GM10847 (cell line): Measurements from ENCODE around the gene OR1J4.

Experiments
- POLR2A ChIP-seq: IDR thresholded peaks from 2 replicates; pipeline ENCODE4 v1.6.1; 2011; ENCODE audit not compliant: insufficient read length; ENCODE audit errors: extremely low read depth

OR1J4 gene, protein sequence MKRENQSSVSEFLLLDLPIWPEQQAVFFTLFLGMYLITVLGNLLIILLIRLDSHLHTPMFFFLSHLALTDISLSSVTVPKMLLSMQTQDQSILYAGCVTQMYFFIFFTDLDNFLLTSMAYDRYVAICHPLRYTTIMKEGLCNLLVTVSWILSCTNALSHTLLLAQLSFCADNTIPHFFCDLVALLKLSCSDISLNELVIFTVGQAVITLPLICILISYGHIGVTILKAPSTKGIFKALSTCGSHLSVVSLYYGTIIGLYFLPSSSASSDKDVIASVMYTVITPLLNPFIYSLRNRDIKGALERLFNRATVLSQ

DNA sequence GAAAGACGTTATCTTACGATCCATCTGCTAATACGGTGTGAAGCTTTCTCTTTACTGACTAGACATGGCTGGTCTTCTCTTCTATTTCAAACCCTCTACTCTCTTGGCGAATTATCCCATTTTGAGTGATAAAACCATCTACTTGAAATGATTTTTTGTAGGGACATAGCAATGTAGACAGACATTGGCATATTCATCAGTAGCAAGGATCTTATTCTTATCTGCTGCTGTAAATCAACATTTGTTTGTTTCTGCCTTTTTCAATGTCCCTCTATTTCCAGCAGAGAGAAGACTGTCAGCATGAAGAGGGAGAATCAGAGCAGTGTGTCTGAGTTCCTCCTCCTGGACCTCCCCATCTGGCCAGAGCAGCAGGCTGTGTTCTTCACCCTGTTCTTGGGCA, at the start of gene OR1J4:
Gene OR1J4, plus strand, starts transcription at position 301 of the 400 bp plus-strand sequence. Its CDS starts 0 bp downstream, at position 301.
- TF ChIP-seq POLR2A = no peak

DNA sequence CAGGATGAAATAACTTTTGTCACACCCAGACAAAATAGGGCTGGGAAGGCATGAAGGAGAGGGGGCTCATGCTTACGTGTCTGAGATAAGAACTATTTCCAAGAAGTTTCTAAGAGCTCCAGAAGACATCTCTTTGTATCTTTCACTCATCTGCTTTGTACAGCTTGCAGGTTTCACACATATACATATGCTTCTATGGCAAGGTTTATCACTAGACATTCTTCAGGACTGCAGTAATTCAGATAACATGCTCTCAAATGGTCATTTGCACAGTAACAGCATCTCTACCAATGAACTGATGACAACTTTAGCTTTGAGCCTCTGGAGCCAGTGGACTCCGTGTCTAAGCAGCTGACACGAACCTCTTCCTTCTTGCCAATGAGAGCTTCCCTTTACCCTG, 44.4 kb upstream of the OR1J4 start:
- no peak for TF ChIP-seq POLR2A

DNA sequence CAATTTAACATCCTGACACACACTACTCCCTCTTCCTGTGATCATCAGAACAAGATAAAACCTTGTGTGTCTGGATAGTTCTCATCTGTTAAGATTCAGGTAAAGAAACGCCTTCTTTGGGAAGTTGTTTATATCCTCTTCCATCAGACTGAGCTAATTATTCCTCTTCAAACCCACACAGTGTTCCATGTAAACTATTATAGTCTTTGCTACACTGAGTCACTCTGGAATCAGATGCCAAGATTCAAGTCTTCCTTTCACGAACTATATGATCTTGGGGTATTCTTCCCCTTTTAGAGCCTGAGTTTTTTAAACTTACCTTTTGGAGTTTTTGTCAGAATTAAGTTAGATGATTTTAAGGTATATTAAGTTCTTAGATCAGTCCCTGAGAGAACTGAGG, 43.2 kb upstream of the OR1J4 start:
- no peak for TF ChIP-seq POLR2A

DNA sequence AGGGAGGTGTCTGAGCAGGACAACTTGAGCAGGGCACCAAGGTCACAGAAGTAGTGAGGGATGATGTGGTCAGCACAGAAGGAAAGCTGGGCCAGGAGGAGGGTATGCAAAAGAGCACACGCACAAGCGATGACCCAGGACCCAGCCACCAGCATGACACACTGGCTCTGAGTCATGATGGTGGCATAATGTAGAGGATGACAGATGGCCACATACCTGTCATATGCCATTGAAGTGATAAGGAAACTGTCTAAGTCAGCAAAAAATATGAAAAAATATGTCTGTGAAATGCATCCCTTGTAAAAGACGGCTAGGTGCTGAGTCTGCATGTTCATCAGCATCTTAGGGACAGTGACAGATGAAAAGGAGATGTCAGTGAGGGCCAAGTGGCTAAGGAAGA, 41.6 kb upstream of the OR1J4 start:
- TF ChIP-seq POLR2A = no peak

DNA sequence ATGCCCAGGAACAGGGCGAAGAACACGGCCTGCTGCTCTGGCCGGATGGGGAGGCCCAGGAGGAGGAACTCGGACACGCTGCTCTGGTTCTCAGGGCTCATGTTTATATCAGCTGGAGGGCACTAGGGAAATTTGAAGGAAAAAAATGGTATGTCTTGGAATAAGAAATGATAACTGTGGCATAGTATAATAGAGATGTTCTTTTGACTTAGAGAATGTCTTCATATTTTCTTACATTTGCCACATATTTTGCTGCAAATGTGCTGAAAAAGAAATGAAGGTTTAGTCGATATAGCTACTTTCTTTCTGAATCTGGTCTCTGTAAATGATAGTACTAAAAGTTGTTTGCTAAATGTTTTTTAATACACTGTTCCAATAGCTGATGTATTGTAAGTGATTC, 41.1 kb upstream of the OR1J4 start, which contains the start of gene OR1J1:
Gene OR1J1, minus strand, starts transcription at position 101 of the 400 bp plus-strand sequence. Its CDS starts 0 bp downstream, at position 101.
- no peak for TF ChIP-seq POLR2A

DNA sequence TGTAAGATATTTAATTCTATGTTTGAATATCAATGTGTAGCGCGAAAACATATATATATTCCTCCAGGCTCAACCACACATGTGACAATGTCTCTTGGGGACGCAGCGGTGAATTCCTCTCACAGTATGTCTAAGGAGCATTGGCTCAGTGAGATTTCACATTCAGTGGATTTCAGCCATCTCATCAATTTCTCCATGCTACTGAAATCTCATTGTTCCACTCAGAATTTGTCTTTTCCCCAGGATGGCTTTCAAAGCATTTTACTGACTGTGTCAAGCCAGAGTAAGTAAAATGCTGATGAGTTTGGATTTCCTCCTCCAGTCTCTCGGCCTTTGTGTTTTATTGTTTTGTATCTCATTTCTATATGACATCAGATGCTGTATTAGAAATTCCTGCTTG, 39.9 kb upstream of the OR1J4 start:
- no peak for TF ChIP-seq POLR2A

DNA sequence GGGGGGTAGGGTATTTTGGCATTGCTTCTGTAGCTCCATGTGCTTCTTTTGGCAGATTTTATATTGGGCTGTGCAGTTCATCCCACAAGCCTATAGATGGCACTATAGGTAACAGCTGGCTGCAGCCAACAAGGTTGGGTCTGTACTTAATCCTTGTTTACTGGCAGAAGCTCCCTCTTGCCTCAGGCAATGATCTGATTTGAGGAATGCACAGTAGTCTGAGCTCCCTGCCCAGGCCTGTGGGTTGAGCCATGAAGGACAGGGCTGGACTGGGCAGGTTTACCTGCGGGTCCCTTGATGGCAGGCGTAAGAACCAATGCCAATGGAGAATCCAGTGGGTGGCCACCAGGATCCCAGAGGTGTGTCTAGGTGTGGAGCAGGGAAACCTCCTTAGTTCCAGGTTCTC, 20.1 kb upstream of the OR1J4 start:
- no peak for TF ChIP-seq POLR2A

DNA sequence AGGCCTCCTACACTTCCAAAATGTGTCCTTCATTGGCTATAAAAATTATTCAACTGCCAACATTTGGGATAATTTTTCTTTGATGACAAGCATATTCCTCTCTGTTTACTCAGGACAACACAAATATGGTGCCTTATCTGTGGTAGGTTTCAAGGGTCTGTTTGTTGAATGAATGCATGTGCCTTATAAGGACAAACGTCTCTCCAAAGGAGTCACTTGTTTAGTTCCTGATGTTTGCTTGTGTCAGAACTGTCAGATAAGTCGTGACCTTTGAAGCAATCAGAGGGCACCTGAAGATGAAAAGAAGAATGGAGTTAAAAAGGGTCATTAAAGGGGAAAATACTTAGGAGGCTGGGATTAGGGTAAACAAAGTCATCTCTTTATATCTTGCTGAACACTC, 12.0 kb upstream of the OR1J4 start:
- TF ChIP-seq POLR2A = no peak

DNA sequence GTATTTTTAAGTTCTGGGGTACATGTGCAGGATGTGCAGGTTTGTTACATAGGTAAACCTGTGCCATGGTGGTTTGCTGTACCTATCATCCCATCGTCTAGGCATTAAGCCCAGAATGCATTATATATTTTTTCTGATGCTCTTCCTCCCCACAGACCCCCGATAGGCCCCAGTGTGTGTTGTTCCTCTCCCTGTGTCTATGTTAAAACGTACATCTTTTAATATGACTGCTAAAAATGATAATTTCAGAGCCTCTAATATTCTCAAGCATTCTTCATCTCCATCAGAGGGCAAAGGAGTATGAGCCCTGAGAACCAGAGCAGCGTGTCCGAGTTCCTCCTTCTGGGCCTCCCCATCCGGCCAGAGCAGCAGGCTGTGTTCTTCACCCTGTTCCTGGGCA, 8.4 kb upstream of the OR1J4 start, which contains the start of gene OR1J2:
Gene OR1J2, plus strand, starts transcription at position 301 of the 400 bp plus-strand sequence. Its CDS starts 0 bp downstream, at position 301.
- no peak for TF ChIP-seq POLR2A

DNA sequence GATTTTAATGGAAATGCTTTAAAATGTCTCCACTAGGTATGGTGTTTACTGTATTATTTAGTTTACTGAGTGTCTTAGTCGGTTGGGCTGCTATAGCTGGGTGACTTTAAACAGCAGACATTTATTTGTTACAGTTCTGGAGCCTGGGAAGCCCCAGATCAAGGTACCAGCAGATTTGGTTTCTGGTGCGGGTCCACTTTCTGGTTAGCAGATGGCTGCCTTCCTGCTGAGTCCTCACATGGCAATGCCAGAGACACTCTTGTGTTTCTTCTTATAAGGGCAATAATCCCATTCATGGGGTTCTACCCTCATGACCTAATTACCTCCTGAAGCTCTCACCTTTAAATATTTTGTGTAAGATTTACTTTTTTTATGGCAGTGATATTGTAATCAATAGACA, 715 bp upstream of the OR1J4 start:
- TF ChIP-seq POLR2A = no peak

DNA sequence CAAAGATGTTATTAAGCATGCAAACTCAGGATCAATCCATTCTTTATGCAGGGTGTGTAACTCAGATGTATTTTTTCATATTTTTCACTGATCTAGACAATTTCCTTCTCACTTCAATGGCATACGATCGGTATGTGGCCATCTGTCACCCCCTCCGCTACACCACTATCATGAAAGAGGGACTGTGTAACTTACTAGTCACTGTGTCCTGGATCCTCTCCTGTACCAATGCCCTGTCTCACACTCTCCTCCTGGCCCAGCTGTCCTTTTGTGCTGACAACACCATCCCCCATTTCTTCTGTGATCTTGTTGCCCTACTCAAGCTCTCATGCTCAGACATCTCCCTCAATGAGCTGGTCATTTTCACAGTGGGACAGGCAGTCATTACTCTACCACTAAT, 435 bp downstream of the OR1J4 start:
- TF ChIP-seq POLR2A = no peak

DNA sequence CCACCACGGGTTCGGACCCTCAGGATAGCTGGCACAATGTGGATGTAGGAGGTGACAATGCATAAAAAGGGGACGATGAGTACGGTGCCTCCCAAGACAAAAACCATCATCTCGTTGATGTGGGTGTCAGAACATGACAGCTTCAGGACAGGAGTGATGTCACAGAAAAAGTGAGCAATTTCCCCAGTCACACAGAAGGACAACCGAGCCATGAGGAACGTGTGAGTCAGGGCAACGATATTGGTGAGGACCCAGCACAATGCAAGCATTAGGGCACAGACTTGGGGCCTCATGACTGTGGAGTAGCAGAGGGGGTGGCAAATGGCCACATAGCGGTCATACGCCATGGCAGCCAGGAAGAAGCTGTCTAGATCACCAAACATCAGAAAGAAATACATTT, 7.7 kb downstream of the OR1J4 start:
- TF ChIP-seq POLR2A = no peak

DNA sequence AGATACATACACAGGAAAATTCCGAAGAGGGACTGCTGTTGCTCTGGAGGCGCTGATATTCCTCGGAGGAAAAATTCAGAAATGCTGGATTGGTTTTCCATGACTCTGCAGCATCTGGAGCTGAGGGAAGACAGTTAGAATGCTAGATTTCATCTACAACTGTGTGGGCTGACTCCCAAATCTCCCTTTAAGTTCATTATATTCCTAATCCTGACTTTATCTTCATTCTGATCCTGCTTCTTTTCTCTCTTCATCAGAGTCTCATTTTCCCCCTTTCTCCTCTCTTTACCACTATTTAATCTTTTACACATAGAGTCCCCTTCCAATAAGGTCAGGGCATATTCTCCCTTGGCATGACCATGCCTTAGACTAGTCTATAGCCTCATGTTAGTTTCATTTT, 8.3 kb downstream of the OR1J4 start, which contains the start of gene OR1N1:
Gene OR1N1, minus strand, starts transcription at position 101 of the 400 bp plus-strand sequence. Its CDS starts 0 bp downstream, at position 101.
- no peak for TF ChIP-seq POLR2A

DNA sequence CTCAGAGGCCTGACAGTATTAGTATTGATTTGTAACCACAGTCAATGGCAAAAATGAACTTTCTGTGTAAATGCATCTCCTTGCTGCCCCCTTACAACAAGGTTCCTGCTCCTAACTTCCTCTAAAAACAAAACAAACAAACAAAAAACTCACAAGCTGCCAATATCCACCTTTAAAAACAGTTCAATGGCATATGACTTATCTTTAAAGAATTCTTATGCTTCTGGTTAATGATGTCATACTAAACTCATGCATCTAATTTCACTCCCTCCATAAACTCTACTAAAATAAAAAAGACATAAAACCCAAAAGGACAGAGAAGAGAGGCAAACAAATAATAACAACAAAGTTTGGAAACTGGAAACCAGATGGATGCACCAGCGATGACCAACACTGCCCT, 17.2 kb downstream of the OR1J4 start:
- no peak for TF ChIP-seq POLR2A

DNA sequence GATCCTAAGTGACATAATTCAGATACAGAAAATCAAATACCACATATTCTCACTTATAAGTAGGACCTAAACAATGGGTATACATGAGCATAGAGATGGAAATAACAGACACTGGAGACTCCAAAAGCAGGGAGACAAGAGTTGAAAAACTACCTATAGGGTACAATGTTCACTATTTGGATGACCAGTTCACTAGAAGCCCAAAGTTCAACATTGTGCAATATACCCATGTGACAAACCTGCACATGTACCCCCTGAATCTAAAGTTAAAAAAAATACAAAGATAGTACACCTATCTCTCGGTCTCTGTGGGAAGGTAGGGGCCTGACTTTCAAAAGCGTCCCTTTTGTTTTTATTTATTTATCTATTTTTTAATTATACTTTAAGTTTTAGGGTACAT, 19.8 kb downstream of the OR1J4 start:
- TF ChIP-seq POLR2A = no peak

DNA sequence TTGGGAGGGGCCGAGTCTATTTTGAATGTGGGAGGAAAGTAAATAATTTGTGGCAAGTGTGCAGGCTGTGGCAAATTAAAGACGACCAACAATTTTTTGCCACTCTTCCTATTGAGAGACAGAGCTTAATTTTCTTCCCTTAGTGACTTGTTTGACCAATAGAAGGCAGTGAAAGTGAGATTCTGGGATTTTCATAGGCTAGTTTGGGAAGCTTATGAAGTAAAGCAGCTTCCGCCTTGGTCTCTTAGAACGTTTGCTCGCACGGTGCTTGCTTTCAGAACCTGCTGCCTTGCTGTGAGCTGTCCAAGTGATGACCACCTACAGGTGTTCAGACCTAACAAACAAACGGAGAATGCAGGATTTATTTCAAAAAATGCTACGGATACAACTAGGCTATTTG, 27.3 kb downstream of the OR1J4 start:
- TF ChIP-seq POLR2A = no peak

DNA sequence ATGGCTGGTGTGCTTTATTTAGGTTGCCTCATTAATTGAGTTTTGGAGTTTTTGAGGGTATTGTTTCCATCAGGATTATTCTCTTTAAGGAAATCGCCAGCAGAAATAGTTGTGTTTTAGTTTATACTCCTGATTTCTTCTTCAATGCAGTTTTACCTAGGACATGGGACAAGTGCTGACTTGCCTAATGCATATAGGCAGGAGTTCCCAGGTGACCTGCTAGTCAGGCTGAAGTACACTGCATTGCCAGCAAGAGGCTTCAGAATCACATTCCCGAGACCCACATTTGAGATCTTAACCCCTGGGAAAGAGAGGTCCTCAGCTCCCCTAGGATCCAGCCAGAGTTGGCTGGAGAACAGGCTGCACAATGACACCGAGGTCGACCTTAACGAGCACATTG, 32.4 kb downstream of the OR1J4 start:
- TF ChIP-seq POLR2A = no peak
